ENCODE measurements around the gene NECTIN4. TPM values are rescaled to one million over a fixed set of nuclear protein-coding genes. Genes with fewer than 3 reads are reported as not detected.

The NECTIN4 gene
- total and polyA plus RNA-seq, 2 of the 13 experiments (the other 11 are each of a cell fraction or from before 2014, with no cell fraction given) = 5.9 to 12.4 TPM

DNA sequence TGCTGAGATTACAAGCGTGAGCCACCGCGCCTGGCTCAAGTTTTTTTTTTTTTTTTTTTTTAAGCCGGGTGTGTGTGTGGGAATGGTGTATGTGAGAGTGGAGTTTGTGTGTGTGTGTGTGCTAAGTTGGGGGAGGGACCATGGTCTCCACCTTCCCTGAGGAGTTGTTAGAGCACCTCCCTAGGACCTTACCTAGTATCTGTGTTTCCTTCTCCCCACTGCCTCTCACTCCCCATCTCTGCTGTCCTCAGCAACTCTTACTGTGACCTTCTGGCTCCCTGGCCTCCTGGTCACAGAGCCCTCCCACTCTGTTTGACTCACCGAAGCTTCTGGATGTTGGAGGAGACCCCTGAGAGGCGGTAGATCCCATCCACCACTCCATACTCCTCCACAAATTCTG lies 30.1 kb downstream of the NECTIN4 start:
- CTCF ChIA-PET (ENCODE audit: low intra/inter-chr PET ratio, low total read pairs) = no interaction called here

GRCh38 chr1:161054805-161055204 lies 34.6 kb downstream of the NECTIN4 start:
- no peak for ATAC-seq
- DNase-seq (ENCODE audit: low spot score) = no peak
- no peaks in the 10 kb centered on the region for H3K27me3 ChIP-seq (ENCODE audit: control insufficient read depth in 1 of 2, insufficient read depth in 2 of 2, low read length in 2 of 2)
- H3K4me2 ChIP-seq (ENCODE audit: low read depth, low read length) = no peak overlapping the region
- ChIA-PET CTCF (ENCODE audit: low intra/inter-chr PET ratio, low total read pairs) (no interaction called here), POLR2A (interaction anchor here (1.5 kb wide), 1 partner anchor 10 kb away, joined by 6 read pairs; the partner anchor contains the start of gene USF1)
- no peak overlapping the region for H3K27ac ChIP-seq (ENCODE audit: extremely low read length, insufficient read depth, low read length)
- no peak for FAIRE-seq
- intact Hi-C loops (cut with micrococcal nuclease; ENCODE audit: unreplicated experiment) = no loop called here
- BruUV-seq (replicated peaks) = no TSS peak
- H3K9ac ChIP-seq (ENCODE audit: insufficient read depth, low read depth, low read length) = no peak overlapping the region
- H2AFZ ChIP-seq (ENCODE audit: low read length) = no peak overlapping the region
- H3K79me2 ChIP-seq (ENCODE audit: insufficient read depth, low read length) = no peaks in the 10 kb centered on the region
- peaks cover 10% of the 10 kb centered on the region for H3K4me1 ChIP-seq (ENCODE audit: insufficient read depth, low read length)
- H3K9me3 ChIP-seq (ENCODE audit: low read length) = no peaks in the 10 kb centered on the region
- in situ Hi-C loops (cut with HindIII; ENCODE audit: extremely low pct_ligation_motif_present, low pct_unique_long_range_greater_than_20kb) = loop anchor here (5.0 kb wide), 1 partner anchor 47 kb away; no protein-coding TSS in a partner anchor
- 47% methylated on average over 6 of the region's 7 CpGs for WGBS (ENCODE audit: low lambda C conversion rate)
- H3K4me3 ChIP-seq (replicated peaks in 1 of 3; ENCODE audit: insufficient read depth in 1 of 3, low read depth in 2 of 3, low read length in 3 of 3) = no peak overlapping the region
- no peaks in the 10 kb centered on the region for H3K36me3 ChIP-seq (replicated peaks in 1 of 2; ENCODE audit: control insufficient read depth in 1 of 2, insufficient read depth in 2 of 2, low read length in 2 of 2)
- no peaks in the 10 kb centered on the region for H4K20me1 ChIP-seq (ENCODE audit: insufficient read depth, low read length)
- TF ChIP-seq FOXM1 (CRISPR knock-in tag; IDR thresholded peaks at IDR 0.05) = no peak
- no peak for TF ChIP-seq ZNF549 (CRISPR knock-in tag; IDR thresholded peaks at IDR 0.05)
- TF ChIP-seq ZSCAN25 (CRISPR knock-in tag; IDR thresholded peaks at IDR 0.05) = no peak
- no peak for TF ChIP-seq ZBTB37 (CRISPR knock-in tag; IDR thresholded peaks at IDR 0.05)
- no peak for TF ChIP-seq ZNF709 (CRISPR knock-in tag; IDR thresholded peaks at IDR 0.05)
- TF ChIP-seq GATAD1 (CRISPR knock-in tag; IDR thresholded peaks at IDR 0.05) = no peak
- no peak for TF ChIP-seq ZMYM4 (CRISPR knock-in tag; IDR thresholded peaks at IDR 0.05)
- no peak for TF ChIP-seq ZNF547 (CRISPR knock-in tag; IDR thresholded peaks at IDR 0.05)
- no peak for TF ChIP-seq ZNF543 (CRISPR knock-in tag; IDR thresholded peaks at IDR 0.05)
- no peak for TF ChIP-seq PCBP1 (IDR thresholded peaks at IDR 0.05; ENCODE audit: borderline replicate concordance, low read depth, low read length)
- no peak for TF ChIP-seq REPIN1 (CRISPR knock-in tag; IDR thresholded peaks at IDR 0.05; ENCODE audit: borderline replicate concordance, low read depth)

More for the DNA sequence above, 30.1 kb downstream of the NECTIN4 start:
- FAIRE-seq (no peak), ATAC-seq (no peak; the same call in 2 of the 3 replicates), DNase-seq (ENCODE audit: low spot score) (no peak)
- no peak overlapping the region for H3K27ac ChIP-seq (ENCODE audit: extremely low read length, insufficient read depth, low read length)
- no peaks in the 10 kb centered on the region for H3K27me3 ChIP-seq (ENCODE audit: control insufficient read depth in 1 of 2, insufficient read depth in 2 of 2, low read length in 2 of 2)
- H2AFZ ChIP-seq (ENCODE audit: low read length) = no peak overlapping the region
- BruUV-seq (replicated peaks) = no TSS peak
- intact Hi-C loops (cut with micrococcal nuclease; ENCODE audit: unreplicated experiment) = no loop called here
- H4K20me1 ChIP-seq (ENCODE audit: insufficient read depth, low read length) = no peaks in the 10 kb centered on the region
- H3K4me1 ChIP-seq (ENCODE audit: insufficient read depth, low read length) = no peaks in the 10 kb centered on the region
- H3K9ac ChIP-seq (ENCODE audit: insufficient read depth, low read depth, low read length) = no peak overlapping the region
- in situ Hi-C loops (cut with HindIII; ENCODE audit: extremely low pct_ligation_motif_present, low pct_unique_long_range_greater_than_20kb) = no loop called here
- POLR2A ChIA-PET = no interaction called here
- H3K36me3 ChIP-seq (replicated peaks in 1 of 2; ENCODE audit: control insufficient read depth in 1 of 2, insufficient read depth in 2 of 2, low read length in 2 of 2) = no peaks in the 10 kb centered on the region
- no peak overlapping the region for H3K4me2 ChIP-seq (ENCODE audit: low read depth, low read length)
- WGBS (ENCODE audit: low lambda C conversion rate) = 36% methylated on average over 6 of the region's 6 CpGs
- H3K79me2 ChIP-seq (ENCODE audit: insufficient read depth, low read length) = no peaks in the 10 kb centered on the region
- H3K9me3 ChIP-seq (ENCODE audit: low read length) = no peaks in the 10 kb centered on the region
- H3K4me3 ChIP-seq (replicated peaks in 1 of 3; ENCODE audit: insufficient read depth in 1 of 3, low read depth in 2 of 3, low read length in 3 of 3) = no peak overlapping the region
- TF ChIP-seq RFX3 (CRISPR knock-in tag; IDR thresholded peaks at IDR 0.05) (no peak), ATAD3A (CRISPR knock-in tag; IDR thresholded peaks at IDR 0.05) (no peak), LBX2 (CRISPR knock-in tag; IDR thresholded peaks at IDR 0.05; ENCODE audit: borderline replicate concordance) (no peak), ZNF350 (CRISPR knock-in tag; IDR thresholded peaks at IDR 0.05; ENCODE audit: borderline replicate concordance, low read depth) (no peak), BORCS8-MEF2B (CRISPR knock-in tag; IDR thresholded peaks at IDR 0.05) (no peak), GTF3A (CRISPR knock-in tag; conservative IDR thresholded peaks at IDR 0.05) (no peak), JUNB (CRISPR knock-in tag; IDR thresholded peaks at IDR 0.05; ENCODE audit: borderline replicate concordance) (no peak), ZNF484 (CRISPR knock-in tag; IDR thresholded peaks at IDR 0.05; ENCODE audit: borderline replicate concordance, low read depth) (no peak), NR3C1 (CRISPR knock-in tag; IDR thresholded peaks at IDR 0.05) (no peak), ZNF713 (CRISPR knock-in tag; IDR thresholded peaks at IDR 0.05) (no peak)

All from HepG2 (cell line).